ENCODE results near the gene GLT1D1. TPM values are rescaled to one million over a fixed set of nuclear protein-coding genes. Genes with fewer than 3 reads are reported as not detected.

GLT1D1 gene
- polyA plus RNA-seq, 1 donor, result 0.91 TPM

DNA sequence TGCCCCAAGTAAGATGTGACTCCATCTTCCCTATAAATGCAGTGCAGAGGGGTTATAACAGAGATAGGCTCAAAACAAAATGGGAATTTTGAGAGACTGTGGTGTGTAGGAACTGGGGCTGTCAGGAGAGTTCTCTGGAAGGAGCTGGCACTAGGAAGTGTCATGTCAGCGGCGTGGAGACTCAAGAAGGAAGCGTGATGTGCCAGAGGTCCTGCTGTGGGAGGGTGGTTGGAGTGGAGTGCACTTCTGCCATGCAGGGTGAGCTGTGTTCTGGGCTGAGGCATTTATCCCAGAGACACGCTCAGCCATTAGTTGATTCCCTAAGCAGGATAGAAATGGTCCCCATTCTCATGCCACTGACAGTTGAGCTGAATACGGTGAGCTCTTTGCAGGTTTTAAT lies 19.0 kb downstream of the GLT1D1 start:
- DNase-seq, result no peak
- WGBS (ENCODE audit: insufficient coverage, low lambda C conversion rate), result no CpG with 5 or more reads among the region's 5 CpGs
- Histone ChIP-seq H3K4me1 (ENCODE audit: control insufficient read depth, insufficient read depth, low read length) (no peaks in the 10 kb centered on the region), H3K27ac (ENCODE audit: low read length) (no peak overlapping the region), H3K27me3 (ENCODE audit: control insufficient read depth, insufficient read depth, low read length) (no peaks in the 10 kb centered on the region), H3K4me3 (ENCODE audit: low read length) (no peak overlapping the region), H3K9me3 (ENCODE audit: control insufficient read depth, low read depth, low read length) (peaks cover 9% of the 10 kb centered on the region), H3K36me3 (ENCODE audit: control insufficient read depth, insufficient read depth, low read length) (no peaks in the 10 kb centered on the region)

DNA sequence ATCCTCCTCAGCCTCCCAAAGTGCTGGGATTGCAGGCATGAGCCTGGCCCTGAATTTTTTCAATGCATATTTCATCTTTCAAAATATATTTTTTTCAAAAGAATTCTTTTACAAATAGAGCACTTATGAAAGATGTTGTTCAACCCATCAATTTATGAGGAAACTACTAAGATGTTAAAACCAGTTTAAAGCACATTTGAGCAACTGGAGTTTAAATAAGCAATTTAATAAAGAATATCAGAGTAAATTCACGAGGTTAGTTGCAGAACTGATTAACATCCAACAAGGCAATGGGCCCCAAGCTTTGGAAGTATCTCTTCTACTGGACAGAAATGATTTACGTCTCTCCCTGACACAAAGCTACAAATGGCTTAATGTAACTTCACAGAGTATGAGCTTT lies 23.3 kb downstream of the GLT1D1 start:
- H3K27ac ChIP-seq (ENCODE audit: low read length), result no peak overlapping the region
- H3K36me3 ChIP-seq (ENCODE audit: control insufficient read depth, insufficient read depth, low read length), result no peaks in the 10 kb centered on the region
- no peak overlapping the region for H3K4me3 ChIP-seq (ENCODE audit: low read length)
- peaks cover 9% of the 10 kb centered on the region for H3K9me3 ChIP-seq (ENCODE audit: control insufficient read depth, low read depth, low read length)
- no peaks in the 10 kb centered on the region for H3K27me3 ChIP-seq (ENCODE audit: control insufficient read depth, insufficient read depth, low read length)
- no peaks in the 10 kb centered on the region for H3K4me1 ChIP-seq (ENCODE audit: control insufficient read depth, insufficient read depth, low read length)
- no peak for DNase-seq
- WGBS (ENCODE audit: insufficient coverage, low lambda C conversion rate), result 40% methylated on average over 1 of the region's 2 CpGs

DNA sequence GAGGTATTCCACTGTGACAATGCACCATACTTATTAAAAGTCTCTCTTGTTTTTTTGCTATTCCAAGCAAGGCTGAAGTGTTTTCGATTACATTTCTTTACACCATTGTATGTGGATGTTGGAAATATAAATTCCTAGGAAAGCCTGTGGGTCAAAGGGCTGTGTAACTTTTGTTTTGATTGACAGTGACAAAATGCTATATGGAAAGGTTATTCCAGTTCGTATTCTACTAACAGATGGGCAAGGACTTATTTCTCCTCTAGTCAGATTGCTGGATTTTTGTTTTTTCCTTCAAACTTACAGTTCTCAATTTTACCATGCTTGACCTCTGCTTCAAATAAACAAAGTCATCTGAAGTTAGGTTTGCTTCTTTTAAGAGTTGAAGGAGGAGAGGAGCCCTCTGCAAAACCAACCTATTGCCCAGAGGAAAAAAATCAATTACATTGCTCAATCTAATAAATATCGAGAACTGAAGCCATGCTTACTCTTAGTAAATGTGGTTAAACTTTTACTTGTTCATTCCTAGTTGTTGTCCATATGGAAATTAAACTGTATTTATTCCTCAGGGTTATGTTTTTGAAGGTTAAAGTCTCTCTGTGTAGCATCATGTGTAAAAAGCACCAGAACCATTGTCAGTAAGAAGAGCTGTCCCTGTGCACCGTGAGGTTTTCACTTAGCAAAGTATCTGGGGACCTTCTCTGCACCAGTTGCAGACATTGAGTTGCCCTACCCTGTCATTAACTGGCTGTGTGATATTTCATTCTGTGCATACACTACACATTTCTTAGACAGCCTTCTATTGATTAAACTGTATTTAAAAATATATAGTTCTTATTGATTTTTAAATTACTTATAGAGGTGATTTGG lies 26.9 kb downstream of the GLT1D1 start:
- WGBS (ENCODE audit: insufficient coverage, low lambda C conversion rate), result 83% methylated on average over 2 of the region's 4 CpGs
- DNase-seq, result no peak

DNA sequence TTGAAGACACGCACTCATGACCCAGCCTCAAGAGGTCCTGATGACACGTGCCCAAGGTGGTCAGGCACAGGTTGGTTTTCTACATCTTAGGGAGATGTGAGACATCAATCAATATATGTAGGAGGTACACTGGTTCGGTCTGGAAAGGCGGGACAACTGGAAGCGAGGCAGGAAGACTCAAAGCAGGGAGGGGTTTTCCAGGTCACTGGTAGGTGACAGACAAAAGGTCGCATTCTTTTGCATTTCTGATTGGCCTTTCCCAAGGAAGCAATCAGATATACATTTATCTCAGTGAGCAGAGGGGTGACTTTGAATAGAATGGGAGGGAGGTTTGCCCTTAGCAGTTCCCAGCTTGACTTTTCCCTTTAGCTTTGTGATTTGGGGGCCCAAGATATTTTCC lies 38.6 kb downstream of the GLT1D1 start:
- no peak for DNase-seq
- Histone ChIP-seq H3K27ac (ENCODE audit: low read length) (no peak overlapping the region), H3K9me3 (ENCODE audit: control insufficient read depth, low read depth, low read length) (no peaks in the 10 kb centered on the region), H3K36me3 (ENCODE audit: control insufficient read depth, insufficient read depth, low read length) (no peaks in the 10 kb centered on the region), H3K4me3 (ENCODE audit: low read length) (no peak overlapping the region), H3K4me1 (ENCODE audit: control insufficient read depth, insufficient read depth, low read length) (no peaks in the 10 kb centered on the region), H3K27me3 (ENCODE audit: control insufficient read depth, insufficient read depth, low read length) (no peaks in the 10 kb centered on the region)
- no CpG with 5 or more reads among the region's 6 CpGs for WGBS (ENCODE audit: insufficient coverage, low lambda C conversion rate)

More for the DNA sequence above, 26.9 kb downstream of the GLT1D1 start:
- Histone ChIP-seq H3K27ac (ENCODE audit: low read length) (no peak overlapping the region), H3K36me3 (ENCODE audit: control insufficient read depth, insufficient read depth, low read length) (no peaks in the 10 kb centered on the region), H3K9me3 (ENCODE audit: control insufficient read depth, low read depth, low read length) (peaks cover 9% of the 10 kb centered on the region), H3K4me1 (ENCODE audit: control insufficient read depth, insufficient read depth, low read length) (no peaks in the 10 kb centered on the region), H3K27me3 (ENCODE audit: control insufficient read depth, insufficient read depth, low read length) (no peaks in the 10 kb centered on the region), H3K4me3 (ENCODE audit: low read length) (no peak overlapping the region)

- DNase-seq, result no peak
- H3K4me1 ChIP-seq (ENCODE audit: control insufficient read depth, insufficient read depth, low read length), result no peaks in the 10 kb centered on the region
- no CpG with 5 or more reads among the region's 7 CpGs for WGBS (ENCODE audit: insufficient coverage, low lambda C conversion rate)
- H3K4me3 ChIP-seq (ENCODE audit: low read length), result no peak overlapping the region
- no peaks in the 10 kb centered on the region for H3K36me3 ChIP-seq (ENCODE audit: control insufficient read depth, insufficient read depth, low read length)
- H3K9me3 ChIP-seq (ENCODE audit: control insufficient read depth, low read depth, low read length), result no peaks in the 10 kb centered on the region
- no peaks in the 10 kb centered on the region for H3K27me3 ChIP-seq (ENCODE audit: control insufficient read depth, insufficient read depth, low read length)
- H3K27ac ChIP-seq (ENCODE audit: low read length), result no peak overlapping the region
Measured at GRCh38 chr12:128903236-128903635, 50.0 kb downstream of the GLT1D1 start.

DNA sequence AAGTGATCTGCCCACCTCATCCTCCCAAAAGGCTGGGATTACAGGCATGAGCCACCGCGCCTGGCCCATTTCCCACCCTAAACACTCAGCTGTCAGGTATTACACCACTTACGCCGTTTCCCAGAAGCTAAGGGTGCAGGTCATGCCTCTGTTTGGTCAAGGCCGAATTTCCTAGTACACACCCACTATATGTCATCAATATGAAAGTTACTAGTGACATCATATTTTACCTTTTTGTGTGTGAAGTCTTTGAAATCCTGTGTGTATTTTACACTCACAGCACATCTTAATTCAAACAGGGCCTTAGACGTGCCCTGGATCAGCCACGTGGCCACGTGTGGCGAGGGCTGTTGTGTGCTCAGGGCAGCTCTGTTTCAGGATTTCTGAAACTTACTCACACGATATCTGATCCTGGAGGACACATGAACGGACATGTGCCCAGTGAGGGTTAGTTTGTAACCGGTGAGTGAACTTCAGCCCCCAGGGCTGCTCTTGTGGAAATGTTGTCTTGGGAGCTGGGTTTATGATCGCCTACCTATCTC lies 51.8 kb downstream of the GLT1D1 start:
- DNase-seq, result peak; percentile 55 to 68
- no CpG with 5 or more reads among the region's 13 CpGs for WGBS (ENCODE audit: insufficient coverage, low lambda C conversion rate)
- Histone ChIP-seq H3K27ac (ENCODE audit: low read length) (no peak overlapping the region), H3K4me3 (ENCODE audit: low read length) (no peak overlapping the region), H3K9me3 (ENCODE audit: control insufficient read depth, low read depth, low read length) (no peaks in the 10 kb centered on the region), H3K4me1 (ENCODE audit: control insufficient read depth, insufficient read depth, low read length) (no peaks in the 10 kb centered on the region), H3K36me3 (ENCODE audit: control insufficient read depth, insufficient read depth, low read length) (no peaks in the 10 kb centered on the region), H3K27me3 (ENCODE audit: control insufficient read depth, insufficient read depth, low read length) (no peaks in the 10 kb centered on the region)

GRCh38 chr12:128906485-128907137 lies 53.3 kb downstream of the GLT1D1 start:
- H3K27me3 ChIP-seq (ENCODE audit: control insufficient read depth, insufficient read depth, low read length), result no peaks in the 10 kb centered on the region
- no peak for DNase-seq
- no peak overlapping the region for H3K27ac ChIP-seq (ENCODE audit: low read length)
- no CpG with 5 or more reads among the region's 4 CpGs for WGBS (ENCODE audit: insufficient coverage, low lambda C conversion rate)
- H3K4me1 ChIP-seq (ENCODE audit: control insufficient read depth, insufficient read depth, low read length), result no peaks in the 10 kb centered on the region
- no peak overlapping the region for H3K4me3 ChIP-seq (ENCODE audit: low read length)
- no peaks in the 10 kb centered on the region for H3K9me3 ChIP-seq (ENCODE audit: control insufficient read depth, low read depth, low read length)
- no peaks in the 10 kb centered on the region for H3K36me3 ChIP-seq (ENCODE audit: control insufficient read depth, insufficient read depth, low read length)

DNA sequence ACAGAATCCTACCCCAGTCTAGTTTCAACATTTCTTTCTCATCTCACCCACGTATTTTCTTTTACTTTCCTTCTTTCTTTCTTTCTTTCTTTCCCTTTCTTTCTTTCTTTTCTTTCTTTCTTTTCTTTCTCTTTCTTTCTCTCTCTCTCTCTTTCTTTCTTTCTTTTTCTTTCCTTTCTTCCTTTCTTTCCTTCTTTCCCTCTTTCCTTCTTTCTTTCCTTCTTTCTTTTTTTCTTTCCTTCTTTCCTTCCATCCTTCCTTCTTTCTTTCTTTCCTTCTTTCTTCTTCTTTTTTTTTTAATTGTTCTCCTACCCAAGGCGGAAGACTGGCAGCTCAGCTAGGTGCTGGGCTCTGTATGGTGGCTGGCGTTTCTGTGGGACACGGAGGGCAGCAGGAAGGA lies 55.0 kb downstream of the GLT1D1 start:
- H3K27me3 ChIP-seq (ENCODE audit: control insufficient read depth, insufficient read depth, low read length), result no peaks in the 10 kb centered on the region
- H3K4me1 ChIP-seq (ENCODE audit: control insufficient read depth, insufficient read depth, low read length), result no peaks in the 10 kb centered on the region
- H3K4me3 ChIP-seq (ENCODE audit: low read length), result no peak overlapping the region
- no peaks in the 10 kb centered on the region for H3K36me3 ChIP-seq (ENCODE audit: control insufficient read depth, insufficient read depth, low read length)
- H3K27ac ChIP-seq (ENCODE audit: low read length), result no peak overlapping the region
- no peaks in the 10 kb centered on the region for H3K9me3 ChIP-seq (ENCODE audit: control insufficient read depth, low read depth, low read length)
- 100% methylated on average over 1 of the region's 4 CpGs for WGBS (ENCODE audit: insufficient coverage, low lambda C conversion rate)
- no peak for DNase-seq

DNA sequence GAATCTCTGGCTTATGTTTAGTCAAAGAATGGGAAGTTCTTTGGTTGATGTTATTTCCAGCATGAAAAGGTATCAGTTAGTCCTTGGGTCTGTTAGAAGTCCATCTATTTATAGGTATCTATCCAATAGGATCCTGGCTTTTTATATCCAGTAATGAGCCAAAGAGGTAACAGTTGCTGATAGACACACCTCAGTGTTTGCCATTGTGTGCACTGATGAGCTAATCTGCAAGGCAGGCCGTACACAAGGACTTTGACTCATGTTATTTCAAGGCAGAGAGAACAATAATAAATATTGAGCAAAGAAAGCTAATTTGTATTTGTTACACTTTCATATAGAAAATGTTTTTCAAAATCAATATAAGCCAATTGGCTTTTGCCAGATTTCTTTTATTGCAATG lies 56.4 kb downstream of the GLT1D1 start:
- H3K36me3 ChIP-seq (ENCODE audit: control insufficient read depth, insufficient read depth, low read length), result no peaks in the 10 kb centered on the region
- no peak for DNase-seq
- H3K4me3 ChIP-seq (ENCODE audit: low read length), result no peak overlapping the region
- no peak overlapping the region for H3K27ac ChIP-seq (ENCODE audit: low read length)
- no CpG with 5 or more reads among the region's 1 CpG for WGBS (ENCODE audit: insufficient coverage, low lambda C conversion rate)
- no peaks in the 10 kb centered on the region for H3K4me1 ChIP-seq (ENCODE audit: control insufficient read depth, insufficient read depth, low read length)
- no peaks in the 10 kb centered on the region for H3K27me3 ChIP-seq (ENCODE audit: control insufficient read depth, insufficient read depth, low read length)
- no peaks in the 10 kb centered on the region for H3K9me3 ChIP-seq (ENCODE audit: control insufficient read depth, low read depth, low read length)

DNA sequence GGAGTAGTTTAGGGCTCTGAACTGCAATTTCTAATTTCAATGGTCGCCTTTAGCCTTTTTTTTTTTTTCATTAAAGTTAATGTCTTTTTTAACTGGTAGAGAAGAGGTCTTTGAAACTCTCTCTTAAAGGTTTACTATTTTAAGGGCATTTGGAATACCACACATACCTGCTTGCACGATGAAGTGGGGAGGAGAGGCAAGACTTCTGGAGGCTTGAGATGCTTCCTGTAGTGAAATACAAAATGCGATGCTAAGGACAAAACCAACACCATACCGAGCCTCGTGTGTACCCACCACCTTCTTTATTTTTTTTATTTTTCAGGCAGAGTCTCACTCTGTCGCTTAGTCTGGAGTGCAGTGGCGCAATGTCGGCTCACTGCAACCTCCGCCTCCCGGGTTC lies 57.4 kb downstream of the GLT1D1 start:
- H3K4me1 ChIP-seq (ENCODE audit: control insufficient read depth, insufficient read depth, low read length), result no peaks in the 10 kb centered on the region
- WGBS (ENCODE audit: insufficient coverage, low lambda C conversion rate), result 95% methylated on average over 4 of the region's 10 CpGs
- DNase-seq, result no peak
- H3K9me3 ChIP-seq (ENCODE audit: control insufficient read depth, low read depth, low read length), result no peaks in the 10 kb centered on the region
- H3K27ac ChIP-seq (ENCODE audit: low read length), result no peak overlapping the region
- H3K4me3 ChIP-seq (ENCODE audit: low read length), result no peak overlapping the region
- H3K27me3 ChIP-seq (ENCODE audit: control insufficient read depth, insufficient read depth, low read length), result no peaks in the 10 kb centered on the region
- no peaks in the 10 kb centered on the region for H3K36me3 ChIP-seq (ENCODE audit: control insufficient read depth, insufficient read depth, low read length)

Data from large intestine (tissue), 3 donors.